ENCODE data around the gene CELF4. TPM values are rescaled to one million over a fixed set of nuclear protein-coding genes. Genes with fewer than 3 reads are reported as not detected.

CELF4 gene
- total RNA-seq, 3 donors from 2014 or later = 1.0 TPM; not detected in 2

GRCh38 chr18:37582261-37582660 lies 16.7 kb upstream of the CELF4 start:
- no peak overlapping the region for H3K27ac ChIP-seq
- no peaks in the 10 kb centered on the region for H3K36me3 ChIP-seq
- intact Hi-C loops (cut with DNase I; ENCODE audit: low total_unique reads) = no loop called here
- H3K9me3 ChIP-seq = no peaks in the 10 kb centered on the region
- TF ChIP-seq POLR2A (IDR thresholded peaks at IDR 0.05) (no peak), POLR2AphosphoS5 (IDR thresholded peaks at IDR 0.05) (no peak)
- TF ChIP-seq, protein P1, sequence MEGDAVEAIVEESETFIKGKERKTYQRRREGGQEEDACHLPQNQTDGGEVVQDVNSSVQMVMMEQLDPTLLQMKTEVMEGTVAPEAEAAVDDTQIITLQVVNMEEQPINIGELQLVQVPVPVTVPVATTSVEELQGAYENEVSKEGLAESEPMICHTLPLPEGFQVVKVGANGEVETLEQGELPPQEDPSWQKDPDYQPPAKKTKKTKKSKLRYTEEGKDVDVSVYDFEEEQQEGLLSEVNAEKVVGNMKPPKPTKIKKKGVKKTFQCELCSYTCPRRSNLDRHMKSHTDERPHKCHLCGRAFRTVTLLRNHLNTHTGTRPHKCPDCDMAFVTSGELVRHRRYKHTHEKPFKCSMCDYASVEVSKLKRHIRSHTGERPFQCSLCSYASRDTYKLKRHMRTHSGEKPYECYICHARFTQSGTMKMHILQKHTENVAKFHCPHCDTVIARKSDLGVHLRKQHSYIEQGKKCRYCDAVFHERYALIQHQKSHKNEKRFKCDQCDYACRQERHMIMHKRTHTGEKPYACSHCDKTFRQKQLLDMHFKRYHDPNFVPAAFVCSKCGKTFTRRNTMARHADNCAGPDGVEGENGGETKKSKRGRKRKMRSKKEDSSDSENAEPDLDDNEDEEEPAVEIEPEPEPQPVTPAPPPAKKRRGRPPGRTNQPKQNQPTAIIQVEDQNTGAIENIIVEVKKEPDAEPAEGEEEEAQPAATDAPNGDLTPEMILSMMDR (IDR thresholded peaks at IDR 0.05) = no peak
- DNase-seq (ENCODE audit: low spot score in 2 of 2) = no peak
- no peaks in the 10 kb centered on the region for H3K4me1 ChIP-seq
- H3K4me3 ChIP-seq = no peak overlapping the region
- peaks cover 0 to 6% of the 10 kb centered on the region in 2 donors for H3K27me3 ChIP-seq

DNA sequence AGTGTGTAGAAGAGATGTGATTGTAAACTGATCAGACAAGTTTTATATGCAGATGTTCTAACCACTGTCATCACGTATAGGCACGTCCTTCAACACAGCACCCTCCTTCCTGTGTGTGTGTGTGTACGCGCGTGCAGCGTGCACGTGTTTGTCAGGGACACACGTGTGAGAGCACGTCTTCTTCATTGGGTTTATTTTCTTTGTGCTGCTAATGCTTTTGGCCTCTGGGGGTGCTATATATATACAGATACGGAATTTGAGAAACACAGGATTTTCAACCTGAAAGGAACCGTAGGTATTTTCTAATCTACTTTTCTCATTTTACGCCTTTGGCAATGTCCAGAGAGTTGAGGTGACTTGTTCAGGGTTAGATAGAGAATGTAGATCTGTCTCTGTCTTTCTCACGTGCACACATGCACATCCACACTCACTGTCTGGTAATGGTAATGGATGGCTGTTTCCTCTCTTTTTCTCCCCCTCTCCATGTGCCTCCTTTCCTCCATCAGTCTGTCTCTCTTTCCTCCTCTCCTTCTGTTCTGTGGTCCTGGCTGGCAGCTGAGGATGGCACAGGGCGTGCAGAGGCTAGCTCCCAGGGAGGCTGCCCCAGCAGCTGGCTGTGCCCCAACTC lies 13.4 kb upstream of the CELF4 start:
- H3K27me3 ChIP-seq = peaks cover 0 to 14% of the 10 kb centered on the region in 2 donors
- TF ChIP-seq POLR2A (IDR thresholded peaks at IDR 0.05) (no peak), POLR2AphosphoS5 (IDR thresholded peaks at IDR 0.05) (no peak)
- TF ChIP-seq, protein P1 (IDR thresholded peaks at IDR 0.05) = peak in 1 of 3 donors; percentile 14
- no peak for DNase-seq (ENCODE audit: low spot score in 2 of 2)
- no peaks in the 10 kb centered on the region for H3K36me3 ChIP-seq
- H3K9me3 ChIP-seq = no peaks in the 10 kb centered on the region
- H3K27ac ChIP-seq = no peak overlapping the region
- H3K4me3 ChIP-seq = no peak overlapping the region
- no peaks in the 10 kb centered on the region for H3K4me1 ChIP-seq
- intact Hi-C loops (cut with DNase I; ENCODE audit: low total_unique reads) = no loop called here

DNA sequence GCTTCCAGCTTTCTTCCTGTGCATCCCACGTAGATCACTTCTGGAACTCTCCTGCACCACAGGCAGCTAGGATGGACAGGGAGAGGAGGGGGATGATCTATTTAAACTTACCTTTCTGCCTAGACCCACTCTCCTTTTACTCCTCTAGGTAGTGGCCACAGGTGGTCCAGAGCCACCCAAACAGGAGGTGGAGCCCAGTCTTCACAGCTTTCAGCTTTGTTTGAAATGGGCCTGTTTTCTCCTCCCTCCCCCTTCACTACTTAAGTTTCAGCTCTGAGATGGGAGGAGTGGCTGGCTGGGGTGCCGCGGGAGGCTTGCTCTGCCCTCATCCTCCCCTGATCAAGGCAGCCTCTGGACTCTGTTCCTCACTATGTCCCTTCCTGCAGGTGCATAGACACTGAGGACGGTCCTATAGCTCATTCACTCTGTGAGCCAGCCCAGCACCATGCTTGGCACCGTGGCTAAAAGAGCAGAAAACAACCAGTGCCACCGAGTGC lies 12.6 kb upstream of the CELF4 start:
- no peak for DNase-seq (ENCODE audit: low spot score in 2 of 2)

GRCh38 chr18:37577051-37577611 lies 11.5 kb upstream of the CELF4 start:
- TF ChIP-seq POLR2A (IDR thresholded peaks at IDR 0.05) (no peak), POLR2AphosphoS5 (IDR thresholded peaks at IDR 0.05) (no peak)
- TF ChIP-seq, protein P1 (IDR thresholded peaks at IDR 0.05) = no peak
- Histone ChIP-seq H3K27me3 (peaks cover 0 to 15% of the 10 kb centered on the region in 2 donors), H3K27ac (no peak overlapping the region), H3K36me3 (no peaks in the 10 kb centered on the region), H3K4me3 (no peak overlapping the region), H3K4me1 (no peaks in the 10 kb centered on the region), H3K9me3 (no peaks in the 10 kb centered on the region)
- intact Hi-C loops (cut with DNase I; ENCODE audit: low total_unique reads) = no loop called here
- DNase-seq (ENCODE audit: low spot score in 2 of 2) = no peak

More for the DNA sequence above, 12.6 kb upstream of the CELF4 start:
- Histone ChIP-seq H3K4me1 (no peaks in the 10 kb centered on the region), H3K36me3 (no peaks in the 10 kb centered on the region), H3K4me3 (no peak overlapping the region), H3K9me3 (no peaks in the 10 kb centered on the region), H3K27me3 (peaks cover 0 to 15% of the 10 kb centered on the region in 2 donors), H3K27ac (no peak overlapping the region)
- TF ChIP-seq, protein P1 (IDR thresholded peaks at IDR 0.05) = no peak
- intact Hi-C loops (cut with DNase I; ENCODE audit: low total_unique reads) = no loop called here

- TF ChIP-seq POLR2AphosphoS5 (IDR thresholded peaks at IDR 0.05) (no peak), POLR2A (IDR thresholded peaks at IDR 0.05) (no peak)
- TF ChIP-seq, protein P1 (IDR thresholded peaks at IDR 0.05) = no peak
- H3K4me1 ChIP-seq = no peaks in the 10 kb centered on the region
- no peak overlapping the region for H3K27ac ChIP-seq
- H3K36me3 ChIP-seq = no peaks in the 10 kb centered on the region
- H3K4me3 ChIP-seq = no peak overlapping the region
- no peak for DNase-seq (ENCODE audit: low spot score in 2 of 2)
- no peaks in the 10 kb centered on the region for H3K9me3 ChIP-seq
- intact Hi-C loops (cut with DNase I; ENCODE audit: low total_unique reads) = no loop called here
- peaks cover 0 to 23% of the 10 kb centered on the region in 2 donors for H3K27me3 ChIP-seq
Measured at GRCh38 chr18:37575646-37576045, 10.0 kb upstream of the CELF4 start.

Measured in breast epithelium (tissue), 4 donors.